IMR-90 (cell line): ENCODE measurements around the gene CSNK2A2. TPM values are rescaled to one million over a fixed set of nuclear protein-coding genes. Genes with fewer than 3 reads are reported as not detected.

ENCODE experiments used
- microRNA-seq, 2 experiments: library from miRNA; stranded (forward) in 1 of 2; unstranded in 1 of 2; fragments of 10-50 nt in 1 of 2; fragments of <30 nt in 1 of 2; gene quantifications in 1 of 2; microRNA quantifications in 1 of 2; one replicate each; pipeline versions ENCODE3 to v1.1.0; 2013 to 2020; ENCODE audit not compliant: insufficient read depth in 1 of 2, insufficient read length in 1 of 2, unreplicated experiment in 1 of 2
- polyA plus RNA-seq, 3 experiments: library from polyadenylated mRNA; depleted of rRNA; stranded (reverse); fragments of >200 nt; gene quantifications; 2 replicates each; pipeline ENCODE4 v1.2.3, GENCODE V29; 2012; ENCODE audit warnings: low replicate concordance in 1 of 3
- small RNA-seq, 5 experiments: library from RNA; depleted of rRNA; stranded (forward); fragments of <200 nt; gene quantifications; one replicate each; pipeline ENCODE3, GENCODE V24; 2012
- total RNA-seq: library from RNA; depleted of rRNA; stranded (reverse); fragments of >200 nt; gene quantifications from 2 replicates; pipeline ENCODE4 v1.2.3, GENCODE V29; 2012; rRNA removed

The CSNK2A2 gene
- total and polyA plus RNA-seq, 2 of the 4 experiments (the other 2 are of a cell fraction), result 15.6 to 27.5 TPM

Small RNAs within 50 kb of the gene (microRNA-seq; reads per million reads assigned to microRNA genes)
- not detected for gene RN7SL645P (ENCODE audit: insufficient read depth, insufficient read length)

Small RNAs within 50 kb of the gene (small RNA-seq; reads per million reads assigned to genes)
- 0 reads per million in 5 experiments for gene RN7SL645P

Other genes with a start within 250 kb of the CSNK2A2 start
- not detected in 2 replicates for gene CNGB1, start 227.0 kb downstream of the CSNK2A2 start, total RNA-seq
- gene CNGB1, start 227.0 kb downstream of the CSNK2A2 start, polyA plus RNA-seq (2012; rRNA removed), result not detected in 2 replicates
- gene ZNF319, start 197.4 kb downstream of the CSNK2A2 start, total RNA-seq, result 0.83 and 0.90 TPM in 2 replicates
- gene ZNF319, start 197.4 kb downstream of the CSNK2A2 start, polyA plus RNA-seq (2012; rRNA removed), result 6.3 TPM in 2 replicates
- gene USB1, start 196.7 kb downstream of the CSNK2A2 start, total RNA-seq, result 23.1 and 45.9 TPM in 2 replicates
- gene USB1, start 196.7 kb downstream of the CSNK2A2 start, polyA plus RNA-seq (2012; rRNA removed), result 94.9 and 96.8 TPM in 2 replicates
- gene MMP15, start 172.4 kb downstream of the CSNK2A2 start, total RNA-seq, result 0.18 and 0.28 TPM in 2 replicates
- 0.56 and 0.69 TPM in 2 replicates for gene MMP15, start 172.4 kb downstream of the CSNK2A2 start, polyA plus RNA-seq (2012; rRNA removed)
- 36.4 and 39.1 TPM in 2 replicates for gene CFAP20, start 68.7 kb downstream of the CSNK2A2 start, total RNA-seq
- 52.8 and 54.0 TPM in 2 replicates for gene CFAP20, start 68.7 kb downstream of the CSNK2A2 start, polyA plus RNA-seq (2012; rRNA removed)
- not detected in 2 replicates for gene PRSS54, start 96.9 kb upstream of the CSNK2A2 start, total RNA-seq
- gene PRSS54, start 96.9 kb upstream of the CSNK2A2 start, polyA plus RNA-seq (2012; rRNA removed), result not detected in 2 replicates
- gene GINS3, start 194.4 kb upstream of the CSNK2A2 start, total RNA-seq, result 5.0 and 5.4 TPM in 2 replicates
- gene GINS3, start 194.4 kb upstream of the CSNK2A2 start, polyA plus RNA-seq (2012; rRNA removed), result 5.2 and 5.3 TPM in 2 replicates